GM12873 (cell line): Measurements from ENCODE around the gene ATRX.

Experiments used
- TF ChIP-seq, protein P1 (sequence below): IDR thresholded peaks from 2 replicates; pipeline ENCODE4 v1.5.1; 2012; ENCODE audit warnings: low read depth, mild to moderate bottlenecking, moderate library complexity, low read length, control low read depth; ENCODE audit not compliant: insufficient read depth; ENCODE audit errors: missing control alignments

Gene ATRX

DNA sequence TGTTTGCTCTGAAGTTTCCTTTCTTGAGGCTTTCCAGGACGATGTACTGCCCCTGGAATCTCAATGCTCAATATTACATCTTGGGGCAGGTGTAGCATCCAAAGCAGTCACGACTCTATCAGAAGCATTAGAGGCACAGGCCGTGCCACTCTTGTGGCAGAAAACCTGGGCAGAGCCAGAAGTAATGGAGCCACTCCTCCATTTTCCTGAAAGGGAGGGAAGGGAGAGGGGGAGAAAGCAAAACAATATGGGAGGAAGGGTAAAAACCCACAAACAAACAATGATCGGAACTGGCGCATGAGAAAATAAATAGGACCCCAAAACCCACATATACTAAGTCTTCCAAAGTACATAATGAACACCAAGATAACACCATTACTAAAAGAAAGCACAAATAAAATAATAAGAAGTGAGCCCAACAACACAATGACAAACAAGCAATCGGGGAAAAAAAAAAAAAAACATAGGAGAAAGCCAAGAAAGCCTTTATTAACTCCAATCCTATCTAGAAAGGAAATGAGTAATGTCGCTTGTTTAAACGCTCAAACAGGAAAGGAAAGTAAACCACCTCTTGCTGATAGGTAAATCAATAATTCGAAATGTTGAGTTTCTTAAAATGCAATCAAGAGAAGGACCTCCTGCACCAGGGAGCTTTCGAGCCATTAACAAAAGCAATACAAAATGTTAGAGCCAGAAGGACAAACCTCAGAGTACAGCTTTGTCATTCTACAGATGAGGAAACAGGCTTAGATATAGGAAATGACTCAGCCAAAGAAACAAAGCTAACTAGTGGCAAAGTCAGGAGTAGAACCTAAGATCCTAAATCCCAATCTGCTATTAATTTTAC, 117.4 kb downstream of the ATRX start:
- TF ChIP-seq, protein P1, sequence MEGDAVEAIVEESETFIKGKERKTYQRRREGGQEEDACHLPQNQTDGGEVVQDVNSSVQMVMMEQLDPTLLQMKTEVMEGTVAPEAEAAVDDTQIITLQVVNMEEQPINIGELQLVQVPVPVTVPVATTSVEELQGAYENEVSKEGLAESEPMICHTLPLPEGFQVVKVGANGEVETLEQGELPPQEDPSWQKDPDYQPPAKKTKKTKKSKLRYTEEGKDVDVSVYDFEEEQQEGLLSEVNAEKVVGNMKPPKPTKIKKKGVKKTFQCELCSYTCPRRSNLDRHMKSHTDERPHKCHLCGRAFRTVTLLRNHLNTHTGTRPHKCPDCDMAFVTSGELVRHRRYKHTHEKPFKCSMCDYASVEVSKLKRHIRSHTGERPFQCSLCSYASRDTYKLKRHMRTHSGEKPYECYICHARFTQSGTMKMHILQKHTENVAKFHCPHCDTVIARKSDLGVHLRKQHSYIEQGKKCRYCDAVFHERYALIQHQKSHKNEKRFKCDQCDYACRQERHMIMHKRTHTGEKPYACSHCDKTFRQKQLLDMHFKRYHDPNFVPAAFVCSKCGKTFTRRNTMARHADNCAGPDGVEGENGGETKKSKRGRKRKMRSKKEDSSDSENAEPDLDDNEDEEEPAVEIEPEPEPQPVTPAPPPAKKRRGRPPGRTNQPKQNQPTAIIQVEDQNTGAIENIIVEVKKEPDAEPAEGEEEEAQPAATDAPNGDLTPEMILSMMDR = no peak

DNA sequence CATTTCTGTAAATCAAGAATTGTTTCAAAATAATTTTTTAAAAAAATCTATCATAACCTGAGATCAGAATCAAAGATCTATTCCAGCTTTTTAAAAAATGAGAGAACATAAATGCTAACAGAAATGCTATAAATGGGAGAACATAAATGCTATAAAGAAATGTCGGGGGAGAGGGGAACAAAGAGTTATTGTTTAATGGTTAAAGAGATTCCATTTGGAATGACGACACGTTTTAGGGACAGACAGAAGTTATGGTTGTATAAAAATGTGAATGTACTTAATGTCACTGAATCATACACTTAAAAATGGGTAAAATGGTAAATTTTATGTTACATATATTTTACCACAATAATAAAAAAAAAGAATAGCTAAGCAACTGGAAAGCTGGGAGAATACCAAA, 127.1 kb downstream of the ATRX start:
- TF ChIP-seq, protein P1 = no peak

DNA sequence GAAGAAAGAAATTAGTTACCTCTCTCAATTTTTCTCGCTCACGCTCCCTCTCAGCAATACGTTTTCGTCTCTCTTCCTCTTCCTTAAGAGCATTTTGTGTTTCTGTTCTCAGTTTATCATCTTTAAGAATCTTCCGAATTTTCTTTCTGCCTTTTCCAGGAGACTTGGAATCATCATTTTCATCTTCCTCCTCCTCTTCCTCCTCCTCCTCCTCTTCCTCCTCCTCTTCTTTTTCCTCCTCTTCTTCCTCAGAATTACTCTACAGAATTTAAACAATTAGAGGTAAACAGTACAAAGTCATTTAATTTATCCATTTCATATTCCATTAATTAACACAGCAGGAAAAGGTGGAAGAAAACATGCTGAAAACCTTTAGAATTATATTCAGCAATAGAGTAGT, 133.9 kb downstream of the ATRX start:
- TF ChIP-seq, protein P1 = no peak

DNA sequence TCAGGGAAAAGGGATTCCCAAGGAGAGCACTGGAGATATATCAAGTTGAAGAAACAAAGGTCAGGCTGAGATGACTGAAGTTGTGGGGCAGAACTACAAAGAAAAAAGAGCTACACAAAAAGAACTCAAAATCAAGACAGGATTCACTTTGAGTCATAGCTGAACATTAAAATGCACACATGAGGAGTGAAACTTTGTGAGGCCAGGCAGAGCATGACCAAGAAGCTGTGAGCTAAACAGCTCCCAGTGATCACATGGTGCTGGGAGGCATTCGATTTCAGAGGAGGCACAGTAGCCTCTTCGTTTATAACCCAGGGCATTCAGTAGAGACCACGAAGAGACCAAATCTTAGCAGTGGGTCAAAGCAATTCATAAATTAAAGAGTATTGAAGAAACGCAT, 145.3 kb downstream of the ATRX start:
- TF ChIP-seq, protein P1 = no peak

DNA sequence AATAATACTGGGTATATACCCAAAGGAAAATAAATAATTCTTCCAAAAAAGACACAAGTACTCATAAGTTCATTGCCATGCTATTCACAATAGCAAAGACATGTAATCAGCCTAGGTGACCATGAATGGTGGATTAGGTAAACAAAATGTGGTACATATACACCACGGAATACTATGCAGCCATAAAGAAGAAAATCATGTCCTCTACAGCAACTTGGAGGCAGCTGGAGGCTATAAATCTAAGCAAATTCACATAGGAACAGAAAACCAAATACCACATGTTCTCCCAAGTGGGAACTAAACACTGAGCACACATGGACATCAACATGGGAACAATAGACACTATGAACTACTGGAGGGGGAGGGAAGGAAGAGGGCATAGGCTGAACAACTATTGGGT, 146.2 kb downstream of the ATRX start:
- TF ChIP-seq, protein P1 = no peak

DNA sequence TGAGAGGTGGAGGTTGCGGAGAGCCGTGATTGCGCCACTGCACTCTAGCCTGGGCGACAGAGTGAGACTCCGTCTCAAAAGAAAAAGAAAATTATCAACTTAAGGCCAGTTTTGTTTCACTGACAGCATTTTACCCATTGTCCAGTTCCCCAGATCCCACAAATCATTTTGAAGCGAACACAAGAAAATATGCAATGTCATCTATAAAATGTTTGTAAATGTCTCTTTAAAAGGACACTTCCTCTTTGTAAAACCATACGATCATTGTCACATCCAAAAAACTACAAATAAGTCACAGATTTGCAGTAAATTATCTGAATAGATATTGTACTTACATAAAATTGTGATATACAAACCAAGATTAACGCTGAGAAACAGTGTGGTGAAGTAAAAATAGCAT, 147.6 kb downstream of the ATRX start:
- TF ChIP-seq, protein P1 = no peak

DNA sequence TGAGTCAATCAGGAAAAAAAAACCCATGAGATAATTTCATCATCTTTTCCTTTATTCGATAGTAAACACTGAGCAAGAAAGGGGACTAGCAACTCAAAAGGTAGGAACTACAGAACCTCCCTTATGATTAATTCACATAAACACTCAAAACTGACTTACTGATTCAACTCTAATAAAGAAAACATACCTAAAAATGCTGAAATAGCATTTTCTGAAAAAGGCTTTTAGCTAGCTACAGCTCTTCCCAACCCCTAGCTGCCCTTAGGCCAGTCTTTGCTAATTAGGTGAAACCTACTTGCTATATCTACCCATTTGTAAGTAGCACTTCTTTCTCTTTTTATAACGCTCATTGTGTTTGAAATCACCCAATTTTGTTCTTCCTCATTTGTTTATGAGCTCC, 150.6 kb downstream of the ATRX start:
- TF ChIP-seq, protein P1 = no peak
